Inflammatory macrophage (primary cell): Measurements from ENCODE around the gene NCLN.
"Not testable (repeated sequence)": the region's sequence is repeated elsewhere in the genome, so short reads cannot be mapped to it uniquely, and the experiment has no call there.

Source experiments
- DNase-seq, 2 donors: peaks; one replicate each; pipeline ENCODE4 v3.0.0-alpha.2; 2020 to 2022

Gene NCLN

DNA sequence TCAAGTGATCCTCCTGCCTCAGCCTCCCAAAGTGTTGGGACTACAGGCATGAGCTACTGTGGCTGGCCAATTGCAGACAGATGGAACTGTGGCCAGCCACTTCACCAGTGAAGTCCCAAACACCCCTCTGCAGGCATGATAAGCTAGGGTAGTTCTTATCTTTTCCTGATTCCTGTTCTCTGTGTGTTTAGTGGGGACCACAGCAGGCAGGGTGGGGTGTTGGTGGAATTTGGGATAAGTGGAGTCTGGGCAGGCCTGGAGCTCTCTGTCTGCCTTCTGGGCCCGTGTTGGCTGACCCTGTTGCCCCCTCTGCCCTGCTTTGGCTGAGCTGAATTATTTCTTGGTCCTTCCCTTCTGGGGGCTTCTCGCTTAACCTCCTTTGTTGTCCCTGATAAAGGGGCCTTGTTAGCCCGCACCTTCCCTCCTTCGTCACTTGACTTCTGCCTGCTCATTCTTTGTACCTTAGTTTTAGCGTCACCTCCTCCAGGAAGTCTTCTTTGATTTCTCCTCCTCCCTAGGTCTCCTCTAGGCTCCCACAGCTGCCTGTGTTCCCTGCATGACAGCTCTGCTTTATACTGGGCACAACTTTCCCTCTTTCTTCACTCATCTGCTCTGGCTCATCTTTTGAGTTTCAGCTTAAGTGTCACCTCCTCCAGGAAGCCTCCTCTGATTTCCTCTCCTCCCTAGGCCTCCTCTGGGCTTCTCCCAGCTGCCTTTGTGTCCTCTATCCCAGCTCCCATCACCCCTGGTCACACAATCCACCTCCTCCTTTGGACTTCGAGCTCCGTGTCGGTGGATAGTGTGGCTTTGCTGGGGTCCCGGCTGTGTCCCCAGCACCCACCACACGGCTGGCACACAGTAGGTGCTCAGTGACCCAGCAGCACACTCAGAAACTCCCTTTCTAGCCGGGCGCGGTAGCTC lies 1.7 kb upstream of the NCLN start:
- no peak for DNase-seq

GRCh38 chr19:3184847-3185460 lies 776 bp upstream of the NCLN start:
- DNase-seq, result no peak

GRCh38 chr19:3186160-3186688 lies 494 bp downstream of the NCLN start:
- peak in 1 of 2 donors; percentile 12 for DNase-seq

- peak; percentile 44 to 77 for DNase-seq
These were observed 1.3 kb downstream of the NCLN start for GRCh38 chr19:3186891-3187661.

DNA sequence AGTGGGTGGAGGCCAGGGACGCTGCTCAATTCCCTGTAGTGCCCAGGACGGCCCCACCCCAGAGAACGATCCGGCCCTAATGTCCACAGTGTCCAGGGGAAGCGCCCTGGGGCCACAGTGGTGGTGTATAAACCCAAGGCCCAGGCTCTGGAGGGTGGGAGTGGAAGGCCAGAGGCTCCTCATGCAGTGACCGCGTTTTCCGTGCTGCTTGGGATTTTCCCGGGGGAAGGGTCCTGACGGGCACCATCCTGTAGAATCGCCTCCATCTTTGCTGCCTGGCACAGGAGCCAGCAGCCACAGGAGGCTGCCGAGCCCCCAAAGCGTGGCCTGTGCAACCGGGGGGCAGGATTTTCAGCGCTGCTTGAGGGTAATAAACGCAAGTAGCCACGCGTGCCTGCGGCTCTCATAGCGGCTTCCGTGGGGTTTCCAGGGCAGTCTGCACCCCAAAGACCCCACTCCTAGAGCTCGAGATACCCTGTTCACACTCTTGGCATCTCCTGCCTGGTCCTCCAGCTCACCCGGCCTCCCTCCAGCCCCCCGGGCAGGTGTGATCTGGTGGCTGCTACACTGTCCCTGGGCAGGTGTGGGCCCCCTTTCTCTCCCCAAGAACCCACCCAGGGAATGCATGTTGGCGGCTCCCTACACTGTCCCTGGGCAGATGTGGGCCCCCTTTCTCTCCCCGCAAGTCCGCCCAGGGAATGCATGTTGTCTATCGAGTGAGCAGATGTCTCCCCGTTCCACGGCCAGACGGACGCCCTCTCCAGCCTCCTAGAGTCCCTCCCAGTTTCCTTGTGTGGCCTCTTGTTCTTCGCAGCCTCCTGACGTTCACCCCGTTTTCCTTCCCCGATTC lies 2.2 kb downstream of the NCLN start:
- no peak for DNase-seq

DNA sequence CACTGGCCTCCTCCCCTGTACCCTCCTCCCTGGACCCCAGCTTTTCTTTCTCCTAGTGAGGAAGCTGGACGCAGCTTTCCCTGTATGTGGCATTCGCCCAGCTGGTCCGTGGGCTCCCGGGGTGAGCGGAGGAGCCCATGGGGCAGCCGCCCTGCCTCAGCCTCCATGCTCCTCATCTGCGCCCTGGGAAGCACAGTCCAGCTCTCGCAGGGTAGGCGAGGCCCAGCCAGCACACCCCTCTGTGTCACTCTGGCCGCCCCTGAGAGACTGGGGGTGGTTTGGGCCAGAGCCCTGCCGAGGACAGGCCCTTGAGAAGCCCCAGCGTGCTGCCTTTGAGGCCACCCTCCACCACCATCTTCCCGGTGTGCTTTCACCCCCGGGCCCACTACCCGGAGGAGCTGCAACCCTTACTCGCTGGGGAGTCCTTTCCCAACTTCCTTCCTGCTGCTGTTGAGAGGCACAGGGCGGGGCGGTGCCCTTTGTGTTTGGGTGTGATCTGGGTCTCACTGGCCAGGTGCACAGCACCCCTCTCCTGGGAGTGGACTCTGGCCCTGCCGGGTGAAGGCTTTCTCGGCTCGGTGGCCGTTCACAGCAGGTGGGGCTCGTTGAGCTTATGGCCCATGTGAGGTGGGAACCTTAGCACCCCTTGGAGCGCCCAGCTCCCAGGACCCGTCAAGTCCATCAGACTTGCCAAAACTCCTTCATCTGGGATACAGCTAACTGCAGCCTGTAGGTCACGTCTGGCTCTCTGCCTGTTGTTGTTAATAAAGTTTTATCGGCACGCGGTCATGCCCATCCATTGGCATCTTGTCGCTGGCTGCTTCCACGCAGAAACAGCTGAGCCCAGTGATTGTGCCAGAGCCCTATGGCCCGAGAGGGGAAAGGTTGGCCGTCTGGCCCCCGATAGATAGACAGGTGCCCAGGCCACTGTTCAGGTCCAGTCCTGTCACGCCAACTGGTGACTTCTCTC lies 3.2 kb downstream of the NCLN start:
- peak in 1 of 2 donors; percentile 21 for DNase-seq

DNA sequence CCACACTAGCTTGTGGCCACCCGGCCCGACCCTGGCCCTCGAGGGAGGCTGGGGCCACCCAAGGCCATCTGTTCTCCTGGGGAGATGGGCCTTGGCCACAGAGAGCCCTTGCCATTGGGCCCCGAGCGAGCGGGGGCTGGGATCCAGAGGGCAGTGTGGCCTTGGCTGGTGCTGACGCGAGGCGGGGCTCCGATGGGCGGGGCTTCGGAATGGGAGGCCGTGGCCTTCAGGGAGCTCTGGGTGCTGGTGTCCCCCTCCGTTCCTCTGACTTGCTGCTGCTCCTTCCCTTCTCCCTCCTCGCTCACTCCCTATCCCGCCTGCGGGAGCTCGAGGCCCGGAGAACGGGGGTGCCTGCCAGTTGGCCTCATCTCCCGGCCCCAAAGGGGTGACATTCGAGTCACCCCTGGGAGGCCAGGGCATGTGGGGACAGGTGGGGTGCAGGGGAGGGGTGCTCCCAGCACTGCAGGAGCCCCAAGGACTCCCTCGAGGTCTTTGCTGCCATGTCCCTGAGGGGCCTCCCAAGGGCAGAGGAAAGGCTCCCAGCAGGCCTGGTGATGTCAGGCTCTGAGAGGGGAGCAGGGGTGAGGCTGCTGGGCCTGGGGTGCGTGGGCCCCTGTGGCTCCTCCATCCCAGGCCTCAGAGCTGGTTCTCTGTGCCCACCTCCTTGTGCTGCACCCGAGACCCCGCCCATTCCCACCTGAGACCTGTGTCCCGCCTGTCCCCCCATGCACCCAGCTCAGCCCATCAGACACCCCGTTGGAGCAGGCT lies 4.2 kb downstream of the NCLN start:
- no peak for DNase-seq

GRCh38 chr19:3190470-3190770 lies 4.7 kb downstream of the NCLN start:
- no peak for DNase-seq

- no peak for DNase-seq
These were observed 5.4 kb downstream of the NCLN start for GRCh38 chr19:3190921-3191805.

DNA sequence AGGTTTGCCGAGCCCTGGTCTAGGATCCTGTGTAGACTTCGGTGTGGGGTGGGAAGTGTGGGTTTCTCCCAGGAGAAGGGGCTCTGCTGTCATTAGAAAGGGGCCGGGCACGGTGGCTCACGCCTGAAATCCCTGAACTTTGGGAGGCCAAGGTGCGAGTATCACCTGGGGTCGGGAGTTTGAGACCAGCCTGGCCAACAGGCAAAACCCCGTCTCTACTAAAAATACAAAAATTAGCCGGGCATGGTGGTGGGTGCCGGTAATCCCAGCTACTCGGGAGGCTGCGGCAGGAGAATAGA lies 6.0 kb downstream of the NCLN start:
- DNase-seq, result not testable (repeated sequence)

DNA sequence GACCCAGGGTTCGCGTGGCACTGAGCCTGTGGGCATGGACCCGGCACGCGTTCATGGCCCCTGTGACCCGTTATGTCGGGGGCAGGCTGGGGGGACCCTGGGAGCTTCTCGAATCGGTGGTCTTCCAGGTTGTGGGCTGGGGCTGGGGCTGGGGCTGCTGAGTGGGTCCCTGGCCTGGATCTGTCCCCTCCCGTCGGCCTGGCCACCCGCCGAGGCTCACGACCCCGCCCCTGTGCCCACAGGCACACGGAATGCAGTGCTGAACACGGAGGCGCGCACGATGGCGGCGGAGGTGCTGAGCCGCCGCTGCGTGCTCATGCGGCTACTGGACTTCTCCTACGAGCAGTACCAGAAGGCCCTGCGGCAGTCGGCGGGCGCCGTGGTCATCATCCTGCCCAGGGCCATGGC lies 6.5 kb downstream of the NCLN start:
- DNase-seq, result no peak

DNA sequence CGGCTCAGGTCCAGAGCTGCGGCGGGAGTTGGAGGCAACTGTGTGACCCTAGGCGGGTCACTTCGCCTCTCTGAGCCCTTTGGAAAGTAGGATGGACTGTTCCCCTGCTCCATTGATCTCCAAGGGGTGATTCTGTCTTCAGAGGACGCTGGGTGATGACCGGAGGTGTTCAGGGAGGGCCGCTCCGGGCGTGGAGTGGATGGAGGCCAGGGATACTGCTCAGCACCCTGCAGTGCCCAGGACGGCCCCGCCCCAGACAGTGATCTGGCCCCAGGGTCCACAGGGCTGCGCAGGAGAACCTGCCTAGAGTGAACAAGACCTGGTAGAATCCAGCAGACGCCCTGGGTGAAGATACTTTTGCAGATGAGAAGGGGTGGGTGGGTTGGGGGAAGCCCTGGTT lies 7.0 kb downstream of the NCLN start:
- DNase-seq, result no peak

DNA sequence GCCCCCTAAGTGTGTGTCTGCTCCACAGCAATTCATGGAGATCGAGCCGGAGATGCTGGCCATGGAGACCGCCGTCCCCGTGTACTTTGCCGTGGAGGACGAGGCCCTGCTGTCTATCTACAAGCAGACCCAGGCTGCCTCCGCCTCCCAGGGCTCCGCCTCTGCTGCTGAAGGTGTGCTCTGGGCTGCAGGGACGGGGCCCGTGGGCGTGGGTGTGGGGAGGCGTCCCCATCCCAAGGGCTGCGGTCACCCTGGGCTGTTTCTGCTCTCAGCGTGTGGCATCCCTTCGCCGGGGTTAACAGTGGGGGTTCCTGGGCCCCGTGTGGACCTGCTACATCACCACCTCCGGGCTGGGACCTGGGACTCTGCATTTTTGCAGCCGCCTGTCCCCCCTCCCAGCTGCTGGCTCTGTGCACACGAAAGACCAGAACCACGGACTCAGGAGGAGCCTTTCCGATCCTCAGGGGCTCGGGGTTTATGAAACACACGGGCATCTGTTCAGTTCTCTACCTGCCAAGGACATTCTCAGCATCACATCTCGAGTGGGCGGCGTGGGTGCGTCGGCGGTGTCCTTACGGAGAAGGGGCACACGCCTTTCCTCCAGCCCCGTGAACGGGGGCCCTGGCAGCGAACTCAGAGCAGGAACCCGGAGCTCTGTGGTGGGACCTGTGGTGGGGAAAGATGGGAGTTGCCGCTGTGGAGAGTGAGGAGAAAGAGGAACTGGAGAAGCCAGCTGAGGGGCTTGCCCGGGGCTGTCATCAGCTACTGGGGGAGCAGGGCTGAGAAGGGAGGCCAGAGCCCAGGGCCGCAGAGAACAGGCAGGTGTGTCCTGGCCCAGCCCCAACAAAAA lies 7.8 kb downstream of the NCLN start:
- DNase-seq, result peak; percentile 8 to 20

DNA sequence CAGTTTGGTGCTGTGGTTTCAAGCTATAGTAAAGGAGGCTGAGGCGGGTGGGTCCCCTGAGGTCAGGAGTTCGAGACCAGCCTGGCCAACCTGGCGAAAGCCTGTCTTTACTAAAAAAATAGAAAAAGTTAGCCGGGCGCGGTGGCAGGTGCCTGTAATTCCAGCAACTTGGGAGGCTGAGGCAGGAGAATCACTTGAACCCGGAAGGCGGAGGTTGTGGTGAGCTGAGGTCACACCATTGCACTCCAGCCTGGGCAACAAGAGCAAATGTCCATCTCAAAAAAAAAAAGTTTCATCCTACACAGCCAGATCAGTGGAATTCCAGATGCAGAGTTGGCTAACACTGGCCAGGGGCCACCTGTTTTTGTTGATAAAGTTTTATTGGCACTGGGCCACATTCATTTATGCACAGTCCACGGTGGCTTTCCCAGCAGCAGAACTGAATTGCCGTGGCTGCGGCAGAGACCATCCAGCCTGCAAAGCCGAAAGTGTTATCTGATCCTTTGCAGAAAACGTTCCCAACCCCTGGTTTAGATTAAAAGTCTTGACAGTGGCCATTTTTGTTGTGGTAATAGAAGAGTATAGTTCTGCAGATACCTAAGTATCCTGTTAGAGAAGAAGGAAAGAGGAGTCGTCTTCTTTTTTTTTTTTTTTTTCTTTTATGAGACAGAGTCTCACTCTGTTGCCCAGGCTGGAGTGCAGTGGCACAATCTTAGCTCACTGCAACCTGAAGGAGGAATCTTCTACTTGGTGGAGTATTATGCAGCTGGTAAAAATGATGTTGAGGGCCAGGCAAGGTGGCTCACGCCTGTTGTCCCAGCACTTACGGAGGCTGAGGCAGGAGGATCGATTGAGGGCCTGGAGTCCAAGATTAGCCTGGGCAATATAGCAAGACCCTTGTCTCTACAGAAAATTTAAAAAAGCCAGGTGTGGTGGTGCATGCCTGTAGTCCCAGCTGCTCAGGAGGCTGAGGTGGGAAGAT lies 8.7 kb downstream of the NCLN start:
- no peak for DNase-seq

DNA sequence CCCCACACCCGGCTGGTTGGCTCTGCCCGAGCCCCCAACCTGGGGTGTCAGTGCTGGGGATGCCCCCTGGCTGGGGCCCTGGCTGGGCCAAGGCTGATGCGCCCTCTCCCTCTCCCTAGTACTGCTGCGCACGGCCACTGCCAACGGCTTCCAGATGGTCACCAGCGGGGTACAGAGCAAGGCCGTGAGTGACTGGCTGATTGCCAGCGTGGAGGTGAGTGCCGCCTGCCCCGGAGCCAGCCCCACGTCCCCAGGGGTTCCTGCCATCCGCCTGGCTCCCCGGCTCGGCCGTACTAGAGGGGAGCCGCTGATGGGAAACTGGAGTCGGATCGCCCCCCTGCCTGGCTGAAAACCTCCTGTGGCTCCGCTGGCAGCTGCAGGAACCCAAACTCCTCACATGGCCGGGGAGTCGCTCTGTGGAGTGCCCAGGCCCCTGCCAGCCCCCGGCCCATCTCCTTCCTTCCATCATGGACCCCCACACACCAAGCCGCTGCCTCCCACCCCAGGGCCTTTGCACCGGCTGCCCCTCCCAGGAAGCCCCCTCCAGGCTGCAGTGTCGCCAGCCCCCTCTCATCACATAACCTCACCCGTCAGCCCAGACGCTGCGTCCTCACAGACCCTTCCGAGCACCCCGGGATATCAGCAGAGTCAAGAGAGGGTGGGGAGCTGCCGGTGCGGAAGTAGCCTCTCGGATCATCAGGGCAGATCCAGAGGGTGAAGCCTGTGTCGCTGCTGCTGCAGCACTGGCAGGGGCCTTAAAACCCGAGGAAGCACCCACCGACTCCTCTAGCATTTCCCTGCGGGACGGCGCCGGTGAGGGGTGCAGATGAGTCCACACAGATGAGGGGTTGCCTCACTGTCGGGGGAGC lies 10.6 kb downstream of the NCLN start:
- DNase-seq, result no peak

DNA sequence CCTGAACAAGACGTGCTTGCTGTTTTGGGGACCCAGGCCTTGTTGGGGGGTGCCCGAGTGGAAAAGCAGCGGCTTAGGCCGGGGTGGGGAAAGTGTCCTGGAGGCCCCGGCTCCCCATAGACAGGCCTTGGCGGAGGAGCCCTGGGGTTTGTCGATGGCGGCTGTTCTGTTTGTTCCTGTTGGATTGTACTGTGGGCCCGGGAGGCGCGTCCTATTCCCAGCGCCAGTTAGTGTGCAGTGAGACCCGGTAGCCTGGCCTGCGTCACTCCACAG lies 11.1 kb downstream of the NCLN start:
- no peak for DNase-seq
